Fibroblast of villous mesenchyme (primary cell): ENCODE data around the gene RGS3. TPM values are rescaled to one million over a fixed set of nuclear protein-coding genes. Genes with fewer than 3 reads are reported as not detected.
A peak's percentile ranks its signal among the peaks of the same experiment; 100 is the strongest.

Source experiments
- DNase-seq: peaks from one replicate; pipeline ENCODE4 v3.0.0-alpha.2; 2010; ENCODE audit warnings: low read depth
- H3K4me3 ChIP-seq: 2 replicates; pipeline ENCODE4 v1.5.1; 2011; ENCODE audit warnings: low read depth, mild to moderate bottlenecking, low read length
- CTCF ChIP-seq: IDR thresholded peaks from 2 replicates; pipeline ENCODE4 v1.5.1; 2012; ENCODE audit warnings: low read depth, mild to moderate bottlenecking, low read length; ENCODE audit not compliant: insufficient read depth
- total RNA-seq: library from RNA; depleted of rRNA; stranded (reverse); fragments of >200 nt; gene quantifications from 2 replicates; pipeline ENCODE4 v1.2.3, GENCODE V29; 2012

The RGS3 gene
- total RNA-seq, 1 donor = 37.1 TPM

GRCh38 chr9:113464286-113464660, 746 bp downstream of the RGS3 start:
- no peak overlapping the region for H3K4me3 ChIP-seq
- TF ChIP-seq CTCF = no peak
- DNase-seq = no peak

GRCh38 chr9:113465599-113466140, 2.1 kb downstream of the RGS3 start:
- no peak for DNase-seq
- TF ChIP-seq CTCF = no peak
- H3K4me3 ChIP-seq = no peak overlapping the region

GRCh38 chr9:113467183-113467582, 3.7 kb downstream of the RGS3 start:
- no peak for TF ChIP-seq CTCF
- no peak for DNase-seq
- no peak overlapping the region for H3K4me3 ChIP-seq

GRCh38 chr9:113468716-113469448, 5.4 kb downstream of the RGS3 start:
- H3K4me3 ChIP-seq = no peak overlapping the region
- no peak for TF ChIP-seq CTCF
- DNase-seq = no peak

- no peak for DNase-seq
- H3K4me3 ChIP-seq = no peak overlapping the region
- no peak for TF ChIP-seq CTCF
Measured at GRCh38 chr9:113471143-113471542, 7.6 kb downstream of the RGS3 start.

GRCh38 chr9:113471566-113471965, 8.0 kb downstream of the RGS3 start:
- H3K4me3 ChIP-seq = no peak overlapping the region
- DNase-seq = peak; percentile 36
- TF ChIP-seq CTCF = no peak

- H3K4me3 ChIP-seq = no peak overlapping the region
- DNase-seq = no peak
- TF ChIP-seq CTCF = no peak
Measured at GRCh38 chr9:113472199-113472598, 8.7 kb downstream of the RGS3 start.
